Measurements from ENCODE around the gene CLDN34.

The CLDN34 gene, protein sequence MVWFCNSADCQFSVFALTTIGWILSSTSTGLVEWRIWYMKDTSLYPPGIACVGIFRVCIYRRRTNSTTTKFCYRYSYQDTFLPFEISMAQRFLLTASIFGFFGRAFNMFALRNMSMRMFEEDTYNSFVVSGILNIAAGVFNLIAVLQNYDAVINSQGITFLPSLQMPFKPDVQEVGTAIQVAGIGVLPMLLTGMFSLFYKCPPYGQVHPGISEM

DNA sequence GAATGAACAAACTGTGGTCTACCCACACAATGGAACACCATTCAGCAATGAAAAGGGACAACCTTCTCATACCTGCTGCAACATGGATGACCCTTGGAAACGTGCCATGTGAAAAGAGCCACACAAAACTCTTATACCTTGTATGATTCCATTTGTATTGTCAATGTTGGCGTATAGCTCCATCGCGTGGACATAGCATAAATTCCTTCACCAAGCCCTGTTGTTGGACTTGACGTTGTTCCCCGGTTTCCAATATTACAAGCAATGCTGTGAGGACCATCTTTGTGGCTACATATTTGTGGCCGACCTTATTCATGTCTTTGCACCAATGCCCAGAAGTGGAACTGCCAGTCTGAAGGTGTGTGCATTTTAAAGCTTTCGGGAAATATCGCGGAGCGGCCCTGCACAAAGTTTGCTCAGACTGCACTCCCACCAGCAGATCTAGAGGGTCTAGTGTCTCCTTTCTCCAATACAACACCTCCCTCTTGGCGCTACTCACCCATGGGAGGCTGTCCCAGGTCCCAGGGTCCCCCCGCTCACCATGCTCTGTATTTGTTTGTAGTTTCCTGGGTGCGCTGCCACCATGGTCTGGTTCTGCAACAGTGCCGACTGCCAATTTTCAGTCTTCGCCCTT lies at the start of gene CLDN34:
TSS of gene CLDN34 (plus strand) at position 584 of the 634 bp plus-strand sequence. CDS start at position 584, 0 bp downstream.
- DNase-seq: no peak

DNA sequence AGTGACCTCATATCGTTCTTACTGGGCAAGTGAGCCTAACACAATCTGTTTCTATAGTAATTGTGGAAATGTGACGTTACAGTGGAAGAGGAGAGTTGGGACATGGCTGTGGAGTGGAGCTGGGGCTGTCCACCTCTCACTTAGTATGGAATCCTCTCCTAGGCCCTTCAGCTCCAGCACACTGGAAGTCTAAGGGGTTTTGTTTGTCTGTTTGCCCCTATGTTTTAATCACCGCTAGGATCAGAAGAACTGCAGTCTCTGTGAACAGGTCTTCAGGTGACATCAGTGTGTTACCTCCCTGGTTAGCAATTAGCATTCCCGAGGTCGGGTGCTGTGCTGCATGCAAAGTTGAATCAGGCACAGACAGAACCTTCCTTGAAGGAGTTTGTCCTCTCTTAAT lies 49.3 kb upstream of the CLDN34 start:
- no peak for DNase-seq

DNA sequence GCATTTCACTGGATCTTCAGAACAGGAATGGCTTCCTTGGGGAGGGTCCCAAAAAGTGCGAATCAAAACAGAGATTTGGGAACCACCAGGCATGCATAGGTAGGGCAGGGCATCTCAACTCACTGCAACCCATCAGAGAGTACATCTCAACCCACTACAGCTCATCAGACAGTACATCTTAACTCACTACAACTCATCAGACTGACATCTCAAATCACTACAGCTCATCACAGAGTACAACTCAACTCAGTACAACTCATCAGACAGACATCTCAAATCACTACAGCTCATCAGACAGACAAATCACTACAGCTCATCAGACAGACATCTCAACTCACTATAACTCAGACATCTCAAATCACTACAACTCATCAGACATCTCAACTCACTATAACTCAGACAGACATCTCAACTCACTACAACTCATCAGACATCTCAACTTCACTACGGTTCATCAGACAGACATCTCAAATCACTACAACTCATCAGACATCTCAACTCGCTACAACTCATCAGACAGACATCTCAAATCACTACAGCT lies 47.5 kb upstream of the CLDN34 start:
- no peak for DNase-seq

DNA sequence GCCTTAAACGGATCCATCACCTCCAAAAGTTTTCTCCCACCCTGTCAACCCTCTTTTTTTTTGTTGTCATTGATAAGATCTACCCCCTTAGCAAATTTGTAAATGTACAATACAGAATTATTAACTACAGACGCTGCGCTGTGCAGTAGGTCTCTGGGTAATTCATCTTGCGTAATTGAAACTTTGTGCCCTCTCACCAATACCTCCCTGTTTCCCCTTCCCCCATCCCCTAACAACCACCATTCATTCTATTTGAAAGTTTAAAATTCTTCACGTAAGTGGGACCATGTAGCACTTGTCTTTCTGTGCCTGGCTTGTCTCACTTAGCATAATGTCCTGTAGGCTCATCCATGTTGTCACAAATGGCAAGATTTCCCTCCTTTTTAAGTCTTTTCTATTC lies 45.8 kb upstream of the CLDN34 start:
- no peak for DNase-seq

DNA sequence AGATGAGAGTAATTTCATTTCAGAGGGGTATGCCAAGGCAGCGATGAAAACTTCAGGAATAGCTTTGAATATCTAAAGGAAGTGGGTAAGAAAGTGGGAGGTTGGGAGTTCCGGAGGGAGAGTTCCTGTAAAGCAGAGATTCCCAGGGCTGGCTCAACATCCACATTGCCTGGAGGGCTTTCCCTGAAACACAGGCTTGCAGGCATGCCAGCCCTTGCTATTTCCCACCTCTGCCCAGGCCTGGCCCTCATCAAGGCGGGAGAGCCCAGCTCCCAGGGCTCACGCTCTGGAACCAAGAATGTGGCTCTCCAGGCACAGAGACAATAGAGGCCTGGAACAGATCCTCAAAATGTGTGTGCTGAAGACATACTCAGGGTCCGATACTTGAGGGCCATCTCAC lies 43.8 kb upstream of the CLDN34 start:
- no peak for DNase-seq

DNA sequence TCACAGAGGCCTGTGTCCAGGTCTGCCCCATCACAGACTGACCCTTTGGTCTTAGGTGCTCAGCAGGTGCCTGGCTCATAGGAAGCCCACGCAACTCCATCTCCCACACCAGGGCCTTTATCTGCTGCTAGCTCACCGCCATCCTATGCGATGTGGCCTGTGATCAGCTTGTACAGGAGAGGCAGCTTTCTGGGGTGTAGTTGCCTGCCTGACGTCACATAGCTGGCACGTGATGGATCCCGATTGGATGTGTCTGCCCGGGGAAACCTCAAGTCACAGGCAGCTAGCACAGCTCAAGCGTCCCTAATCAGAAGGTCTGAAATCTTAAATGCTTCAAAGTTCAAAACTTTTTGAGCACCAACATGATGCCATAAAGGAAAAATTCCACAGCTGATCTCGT lies 41.2 kb upstream of the CLDN34 start:
- no peak for DNase-seq

DNA sequence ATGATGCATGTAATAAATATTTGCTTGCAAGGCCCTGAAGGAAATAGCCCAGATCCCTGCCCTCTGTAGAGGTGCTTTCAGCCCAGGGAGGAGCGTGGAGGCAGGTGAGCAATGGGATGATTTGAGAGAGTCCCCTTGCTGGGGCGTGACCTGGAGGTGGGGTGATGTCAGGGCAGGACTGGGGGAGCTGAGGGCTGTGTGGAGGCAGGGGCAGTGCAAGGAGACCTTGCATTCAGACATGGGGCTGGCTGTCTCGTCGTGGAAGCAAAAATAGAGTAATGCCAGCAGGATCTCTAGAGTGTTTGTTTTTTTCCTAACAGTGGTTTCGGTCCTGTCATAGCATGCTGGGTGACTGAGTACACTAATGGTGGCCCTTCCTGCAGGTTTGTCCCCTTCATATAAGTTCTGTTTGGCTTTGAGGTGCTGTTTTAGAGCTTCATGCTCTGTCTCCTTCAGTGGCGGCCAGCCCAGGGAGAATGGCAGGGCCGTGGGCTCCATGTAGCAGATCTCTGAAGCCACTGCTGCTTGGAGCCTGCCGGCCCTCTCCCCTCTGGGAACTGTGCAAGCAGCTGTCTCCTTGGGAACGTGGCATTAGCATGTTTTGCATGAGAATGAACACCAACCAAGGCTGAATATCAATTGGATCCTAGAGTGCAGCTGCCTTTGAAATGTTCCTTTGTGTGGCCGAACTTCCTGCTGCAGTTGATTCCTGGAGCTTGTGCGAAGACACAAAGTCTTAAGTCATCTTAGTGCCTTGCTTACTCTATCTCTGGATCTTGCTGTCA lies 39.3 kb upstream of the CLDN34 start:
- no peak for DNase-seq

DNA sequence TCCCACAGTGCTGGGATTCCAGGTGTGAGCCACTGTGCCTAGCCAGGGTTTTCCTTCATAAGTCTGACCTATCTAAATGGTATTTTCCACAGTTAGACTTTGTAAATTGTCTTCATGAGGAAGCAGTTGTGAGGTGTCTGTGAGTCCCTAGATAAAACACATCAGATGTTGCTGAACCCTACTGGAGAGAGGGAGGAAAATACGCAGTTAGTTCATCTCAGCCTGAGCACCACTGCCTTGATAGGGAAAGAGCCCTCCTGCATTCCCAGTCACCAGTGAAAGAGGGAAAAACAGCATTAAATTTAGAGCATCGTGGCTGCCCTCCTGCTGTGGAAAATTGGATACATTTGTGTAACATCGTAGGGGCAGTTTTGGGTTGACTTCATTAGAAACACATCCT lies 31.7 kb upstream of the CLDN34 start:
- DNase-seq: no peak

DNA sequence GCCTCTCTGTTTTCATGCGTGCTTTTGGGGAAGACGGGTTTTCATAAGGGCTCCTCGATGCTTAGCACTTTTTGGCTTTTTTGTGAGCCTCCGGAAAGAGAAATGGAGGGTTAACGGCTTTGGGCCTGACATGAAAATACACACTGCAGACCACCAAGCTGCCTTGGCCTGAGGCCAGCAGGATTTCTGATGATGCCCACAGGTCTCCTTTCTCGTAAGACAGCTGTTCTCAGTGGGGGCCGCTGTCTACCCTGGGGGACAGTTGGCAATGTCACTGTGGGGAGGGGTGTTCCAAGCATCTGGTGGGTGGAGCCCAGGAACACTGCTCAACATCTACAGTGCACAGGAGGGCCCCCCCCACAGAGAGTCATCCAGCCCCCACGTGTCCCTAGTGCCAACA lies 29.4 kb upstream of the CLDN34 start:
- DNase-seq: no peak

DNA sequence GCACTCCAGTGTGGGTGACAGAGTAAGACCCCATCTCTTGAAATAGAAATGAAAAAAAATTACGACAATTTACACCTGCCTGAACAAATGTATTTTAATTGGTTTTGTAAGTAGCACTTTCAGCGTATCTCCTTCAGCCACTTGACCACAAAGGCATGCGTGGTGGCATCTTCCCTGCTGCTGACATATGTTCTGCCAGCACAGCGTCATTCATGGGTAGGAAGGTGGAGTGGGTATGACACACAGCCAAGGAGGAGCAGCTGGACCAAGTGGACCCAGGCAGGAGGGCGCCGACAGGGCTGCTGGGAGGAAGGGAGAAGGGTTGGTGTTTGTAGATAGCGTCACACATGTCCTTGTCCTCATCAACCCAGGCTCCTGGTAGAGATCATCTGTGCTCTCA lies 28.6 kb upstream of the CLDN34 start:
- DNase-seq: no peak

DNA sequence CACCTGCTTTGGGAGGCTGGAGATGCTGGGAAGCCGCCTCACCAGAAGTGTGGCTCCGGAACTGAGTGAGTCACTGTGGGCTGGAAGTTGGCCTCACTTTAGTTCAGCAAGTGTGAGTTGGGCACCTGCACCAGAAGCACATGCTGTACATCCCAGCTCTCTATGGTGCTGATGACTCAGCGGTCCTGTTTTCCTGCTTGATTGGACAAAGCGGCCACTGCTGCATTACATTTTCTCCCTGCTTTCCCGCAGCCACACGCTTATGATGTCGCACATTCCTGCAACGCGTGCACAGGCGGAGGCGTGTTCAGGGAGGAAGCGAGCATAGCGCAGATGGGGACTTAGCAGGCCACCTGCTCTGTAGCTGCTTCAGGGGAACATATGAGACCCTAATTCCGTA lies 26.7 kb upstream of the CLDN34 start:
- DNase-seq: peak; percentile 7

DNA sequence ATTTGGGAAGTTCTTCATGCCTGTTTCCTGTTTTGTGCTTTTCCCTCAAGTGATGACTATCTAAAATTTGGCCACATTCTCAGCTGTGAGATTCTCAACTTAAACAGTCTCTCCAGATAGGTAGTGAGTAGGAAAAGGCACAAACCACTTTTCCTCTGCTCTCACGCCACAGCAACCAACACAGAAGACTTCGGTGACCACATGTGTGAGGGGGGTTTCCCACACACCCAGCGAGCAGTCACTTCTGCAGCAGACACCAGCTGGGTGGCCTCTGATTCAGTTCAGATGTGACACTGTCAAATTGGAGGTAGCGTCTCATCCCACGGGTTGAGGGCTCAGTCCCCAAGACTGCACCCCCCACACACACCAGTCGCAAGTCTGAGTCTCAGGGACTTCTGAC lies 25.1 kb upstream of the CLDN34 start:
- peak; percentile 86 for DNase-seq

DNA sequence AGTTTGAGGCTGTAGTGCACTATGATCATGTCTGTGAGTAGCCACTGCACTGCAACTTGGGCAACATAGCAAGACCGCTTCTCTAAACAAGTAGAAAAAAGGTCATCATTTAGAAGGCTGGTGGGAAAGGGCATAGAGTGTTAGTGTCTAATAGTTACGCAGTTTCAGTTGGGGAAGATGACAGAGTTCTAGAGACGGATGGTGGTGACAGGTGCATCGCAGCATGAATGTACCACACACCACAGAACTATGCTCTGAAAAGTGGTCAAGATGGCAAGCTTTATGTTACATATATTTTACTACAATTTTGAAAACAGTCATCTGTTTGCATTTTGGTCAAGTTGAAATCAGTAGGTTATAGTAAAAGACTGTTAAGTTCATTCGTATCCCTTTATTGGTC lies 23.7 kb upstream of the CLDN34 start:
- peak; percentile 9 for DNase-seq

DNA sequence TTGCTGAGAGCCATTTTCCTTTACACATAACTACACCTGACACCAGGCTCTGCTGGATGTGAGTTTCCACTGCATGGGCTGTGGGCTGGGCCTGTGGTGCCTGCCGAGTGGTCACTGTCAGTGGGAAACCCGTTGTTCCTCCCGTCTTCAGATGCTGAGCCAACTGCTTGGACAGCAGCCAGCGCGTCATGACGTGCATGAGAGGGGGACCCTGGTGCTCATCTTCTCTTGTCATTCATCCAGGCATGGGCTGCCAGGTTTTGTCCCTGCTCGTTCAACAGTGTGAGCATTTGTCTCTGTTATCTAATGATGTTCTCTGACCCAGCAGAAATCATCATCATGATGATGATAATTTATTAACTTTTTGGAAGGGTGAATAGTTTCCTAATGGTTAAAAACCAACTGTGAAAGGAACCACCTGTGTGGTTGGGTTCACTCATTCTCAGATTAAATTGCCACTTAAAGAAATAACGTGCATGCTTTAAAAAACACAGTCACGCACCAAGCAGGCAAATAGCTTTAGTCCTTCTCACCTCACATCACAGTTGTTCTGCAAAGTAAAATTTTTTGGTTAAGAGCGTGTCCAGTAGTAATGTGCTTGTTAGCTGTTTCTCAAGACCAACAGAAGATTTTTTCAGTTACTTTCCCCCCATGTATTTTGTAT lies 19.9 kb upstream of the CLDN34 start:
- DNase-seq: no peak

DNA sequence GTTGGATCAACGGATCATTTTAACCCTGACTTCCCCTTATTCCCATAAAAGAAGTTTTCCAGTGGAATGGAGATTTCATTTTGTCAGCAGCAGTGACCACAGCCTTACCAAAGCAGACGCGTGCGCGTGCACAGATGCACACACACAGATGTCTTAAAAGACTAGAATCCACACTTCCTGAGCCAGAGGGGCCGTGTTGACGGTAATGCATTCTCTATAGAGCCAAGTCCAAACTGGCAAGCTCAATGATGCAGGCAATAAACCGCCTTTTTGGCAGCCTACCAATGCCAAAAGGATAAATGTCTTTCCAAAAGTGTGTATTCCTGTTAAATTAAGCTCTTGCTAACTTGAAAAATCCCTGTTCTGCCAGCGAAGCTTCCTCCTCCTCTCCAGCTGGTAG lies 18.8 kb upstream of the CLDN34 start:
- no peak for DNase-seq

DNA sequence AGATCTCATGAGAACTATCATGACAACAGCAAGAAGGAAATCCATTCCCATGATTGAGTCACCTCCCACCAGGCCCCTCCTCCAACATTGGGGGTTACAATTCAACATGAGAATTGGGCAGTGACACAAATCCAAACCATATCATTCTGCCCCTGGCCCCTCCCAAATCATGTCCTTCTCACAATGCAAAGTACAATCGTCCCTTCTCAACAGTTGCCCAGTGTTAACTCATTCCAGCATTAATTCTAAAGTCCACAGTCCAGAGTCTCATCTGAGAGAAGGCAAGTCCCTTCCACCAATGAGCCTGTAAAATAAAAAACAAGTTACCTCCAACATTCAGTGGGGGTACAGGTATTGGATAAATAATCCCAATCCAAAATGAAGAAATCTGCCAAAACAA lies 14.9 kb upstream of the CLDN34 start:
- DNase-seq: no peak

DNA sequence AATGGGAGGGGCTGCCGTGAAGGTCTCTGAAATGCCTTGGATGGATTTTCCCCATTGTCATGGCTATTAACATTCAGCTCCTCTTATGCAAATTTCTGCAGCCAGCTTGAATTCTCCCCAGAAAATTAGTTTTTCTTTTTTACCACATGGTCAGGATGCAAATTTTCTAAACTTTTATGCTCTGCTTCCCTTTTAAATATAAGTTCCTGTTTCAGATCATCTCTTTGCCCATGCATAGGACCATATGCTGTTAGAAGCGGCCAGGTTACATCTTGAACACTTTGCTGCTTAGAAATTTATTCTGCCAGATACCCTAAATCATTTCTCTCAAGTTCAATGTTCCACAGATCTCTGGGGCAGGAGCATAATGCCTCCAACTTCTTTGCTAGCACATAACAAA lies 13.8 kb upstream of the CLDN34 start:
- DNase-seq: no peak

DNA sequence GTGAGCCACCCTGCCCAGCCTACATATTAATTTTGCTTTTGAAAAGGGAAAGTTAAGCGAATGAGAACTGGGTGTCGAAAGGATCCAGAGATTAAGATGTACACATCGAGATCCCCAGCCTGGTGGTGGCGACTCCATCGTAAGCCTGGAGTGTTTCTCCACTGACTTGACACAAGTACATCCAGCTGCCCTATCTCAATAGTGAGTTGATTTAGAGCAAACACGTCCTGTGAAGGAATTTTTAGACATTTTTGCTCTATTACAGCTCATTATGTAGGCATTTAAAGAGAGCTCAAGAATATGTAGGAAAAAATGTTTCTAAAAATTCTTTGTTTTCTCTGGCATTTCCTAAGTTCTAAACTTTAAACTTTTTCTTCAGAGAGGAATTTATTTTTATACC lies 11.7 kb upstream of the CLDN34 start:
- DNase-seq: no peak

DNA sequence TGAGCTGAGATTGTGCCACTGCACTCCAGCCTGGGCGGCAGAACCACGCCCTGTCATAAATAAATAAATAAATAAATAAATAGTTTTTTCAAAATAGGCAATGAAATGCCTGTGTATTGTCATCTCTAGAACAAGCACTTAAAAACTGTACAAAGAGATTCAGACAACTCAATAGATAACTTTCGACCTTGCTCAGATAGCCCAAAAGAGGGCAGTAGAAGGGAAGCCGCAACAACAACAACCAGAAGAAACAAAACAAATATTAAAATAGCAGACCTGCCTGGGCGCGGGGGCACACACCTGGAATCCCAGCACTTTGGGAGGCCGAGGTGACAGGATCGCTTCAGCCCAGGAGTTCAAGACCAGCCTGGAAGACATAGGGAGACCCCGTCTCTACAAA lies 9.4 kb upstream of the CLDN34 start:
- DNase-seq: no peak

DNA sequence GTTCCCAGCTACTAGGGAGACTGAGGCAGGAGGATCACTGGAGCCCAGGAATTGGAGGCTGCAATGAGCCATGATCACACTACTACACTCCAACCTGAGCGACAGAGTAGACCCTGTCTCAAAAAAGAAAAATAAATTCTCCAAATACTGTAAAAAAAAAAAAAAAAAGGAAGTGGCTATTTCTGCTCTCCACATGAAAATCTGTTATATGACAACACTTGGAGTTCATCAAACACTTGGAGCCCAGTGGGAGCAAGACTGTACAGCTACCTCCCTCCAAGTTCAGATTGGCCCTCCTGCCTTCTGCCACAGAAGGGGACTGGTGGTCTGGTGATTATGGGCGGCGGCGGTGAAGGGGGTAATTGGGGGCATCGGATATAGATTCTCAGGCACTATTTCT lies 9.0 kb upstream of the CLDN34 start:
- no peak for DNase-seq

DNA sequence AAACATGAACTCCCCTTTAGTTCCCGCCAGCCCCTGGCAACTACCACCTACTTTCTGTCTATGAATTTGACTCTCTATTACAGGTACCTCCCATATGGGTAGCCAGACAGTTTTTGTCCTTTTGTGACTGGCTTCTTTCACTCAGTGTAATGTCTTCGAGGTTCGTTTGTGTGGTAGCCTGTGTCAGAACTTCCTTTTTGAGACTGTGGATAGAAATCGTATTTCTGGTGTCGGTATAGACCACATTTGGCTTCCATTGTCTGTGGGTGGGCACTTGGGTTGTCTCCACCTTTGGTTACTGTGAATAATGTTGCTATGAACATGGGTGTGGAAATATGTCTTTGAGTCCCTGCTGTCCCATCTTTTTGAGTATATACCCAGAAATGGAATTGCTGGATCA lies 5.4 kb upstream of the CLDN34 start:
- DNase-seq: no peak

DNA sequence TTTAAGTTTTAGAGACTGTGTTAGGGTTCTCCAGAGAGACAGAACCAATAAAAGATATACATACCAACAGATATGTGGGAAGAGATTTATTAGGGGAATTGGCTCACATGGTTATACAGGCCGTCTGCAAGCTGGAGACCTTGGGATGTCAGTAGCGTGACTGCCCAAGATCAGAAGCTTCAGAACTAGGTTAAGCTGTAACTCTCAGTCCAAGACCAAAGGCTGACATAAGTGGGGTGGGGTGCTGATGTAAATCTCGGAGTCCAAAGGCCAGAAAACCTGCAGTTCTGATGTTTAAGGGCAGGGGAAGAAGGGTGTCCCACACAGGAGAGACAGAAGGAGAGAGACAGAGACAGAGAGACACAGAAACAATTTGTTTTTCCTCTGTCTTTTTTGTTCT lies 10.5 kb downstream of the CLDN34 start:
- DNase-seq: no peak

DNA sequence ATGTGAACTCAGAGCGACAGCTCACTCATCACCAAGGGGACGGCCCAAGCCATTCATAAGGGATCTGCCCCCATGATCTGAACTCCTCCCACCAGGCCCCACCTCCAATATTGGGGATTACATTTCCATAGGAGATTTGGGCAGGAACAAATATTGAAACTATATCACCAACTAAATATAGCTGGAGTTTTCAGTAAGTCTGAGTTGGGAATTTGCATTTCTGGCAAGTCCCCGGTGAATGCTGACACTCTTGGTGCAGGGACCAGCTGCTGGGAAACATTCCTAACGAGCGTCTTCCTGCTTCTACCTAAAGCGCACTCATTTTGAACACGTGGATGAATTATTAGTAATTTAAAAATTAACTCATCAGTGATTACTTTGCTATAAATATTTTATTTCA lies 13.2 kb downstream of the CLDN34 start:
- no peak for DNase-seq

DNA sequence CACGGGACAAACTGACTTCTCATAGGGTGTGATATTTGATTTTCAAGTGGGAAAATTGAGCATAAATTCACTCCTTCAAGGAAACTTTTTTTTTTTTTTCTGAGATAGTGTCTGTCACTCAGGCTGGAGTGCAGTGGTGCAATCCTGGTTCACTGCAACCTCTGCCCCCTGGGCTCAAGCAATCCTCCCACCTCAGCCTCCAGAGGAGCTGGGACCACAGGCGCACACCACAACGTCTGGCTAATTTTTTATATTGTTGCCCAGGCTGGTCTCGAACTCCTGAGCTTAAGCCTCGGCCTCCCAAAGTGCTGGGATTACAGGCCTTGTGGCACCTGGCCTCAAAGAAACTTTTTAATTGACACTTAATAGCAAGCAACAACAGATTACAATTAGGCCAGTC lies 13.8 kb downstream of the CLDN34 start:
- DNase-seq: no peak

Data from activated CD4-positive, alpha-beta T cell treated with anti-CD3 and anti-CD28 coated beads, Interleukin-2, amount 50 U/mL, for 16 hours (primary cell).